GM12874 (cell line): ENCODE data around the gene KCNAB1.

Experiments
- CTCF ChIP-seq: IDR thresholded peaks from 2 replicates; pipeline ENCODE4 v1.5.1; 2011; ENCODE audit warnings: low read depth, mild to moderate bottlenecking, control low read depth, low read length, moderate library complexity; ENCODE audit not compliant: insufficient read depth

Gene KCNAB1

DNA sequence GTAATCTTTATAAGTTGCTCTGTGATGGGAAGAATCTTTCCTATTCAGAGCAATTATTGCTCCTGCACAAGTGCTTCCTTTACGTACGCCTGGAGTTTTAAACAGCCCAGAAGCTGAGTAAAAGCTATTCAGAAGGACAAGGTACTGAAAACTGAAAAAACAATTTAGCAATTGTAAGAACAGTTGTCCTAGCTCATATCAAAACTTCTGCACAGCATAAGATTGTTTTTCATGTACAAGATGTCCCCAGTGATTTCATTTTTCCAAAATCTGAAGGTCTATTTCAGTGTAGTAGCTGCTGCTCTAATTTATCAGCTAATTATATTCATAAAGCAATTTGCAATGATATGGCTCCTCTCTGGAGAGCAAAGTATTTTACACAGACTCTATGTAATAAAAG lies 23.7 kb downstream of the KCNAB1 start:
- TF ChIP-seq CTCF, result no peak

DNA sequence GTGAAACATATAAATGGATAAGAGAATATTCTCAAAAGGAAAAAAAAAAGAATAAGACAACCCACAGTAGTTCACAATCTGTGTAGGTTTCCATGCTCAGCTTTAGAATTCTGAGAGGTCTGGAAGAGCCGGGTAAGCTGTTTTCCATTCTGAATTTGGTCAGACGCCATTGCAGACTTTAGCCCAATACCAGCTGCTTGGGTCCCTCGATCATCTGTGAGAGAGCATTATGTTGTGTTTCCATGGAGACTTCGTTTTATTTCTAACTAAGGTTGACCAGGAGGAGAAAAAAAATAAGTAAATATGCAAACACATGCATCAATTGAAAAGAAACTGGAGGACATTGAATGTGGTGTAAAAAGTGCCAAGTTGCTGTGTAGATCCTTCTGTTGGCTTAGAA lies 25.5 kb downstream of the KCNAB1 start:
- TF ChIP-seq CTCF, result no peak

GRCh38 chr3:156148345-156148945 lies 28.1 kb downstream of the KCNAB1 start:
- no peak for TF ChIP-seq CTCF

GRCh38 chr3:156148946-156149381 lies 28.6 kb downstream of the KCNAB1 start:
- no peak for TF ChIP-seq CTCF

GRCh38 chr3:156149876-156150275 lies 29.5 kb downstream of the KCNAB1 start:
- TF ChIP-seq CTCF, result no peak

DNA sequence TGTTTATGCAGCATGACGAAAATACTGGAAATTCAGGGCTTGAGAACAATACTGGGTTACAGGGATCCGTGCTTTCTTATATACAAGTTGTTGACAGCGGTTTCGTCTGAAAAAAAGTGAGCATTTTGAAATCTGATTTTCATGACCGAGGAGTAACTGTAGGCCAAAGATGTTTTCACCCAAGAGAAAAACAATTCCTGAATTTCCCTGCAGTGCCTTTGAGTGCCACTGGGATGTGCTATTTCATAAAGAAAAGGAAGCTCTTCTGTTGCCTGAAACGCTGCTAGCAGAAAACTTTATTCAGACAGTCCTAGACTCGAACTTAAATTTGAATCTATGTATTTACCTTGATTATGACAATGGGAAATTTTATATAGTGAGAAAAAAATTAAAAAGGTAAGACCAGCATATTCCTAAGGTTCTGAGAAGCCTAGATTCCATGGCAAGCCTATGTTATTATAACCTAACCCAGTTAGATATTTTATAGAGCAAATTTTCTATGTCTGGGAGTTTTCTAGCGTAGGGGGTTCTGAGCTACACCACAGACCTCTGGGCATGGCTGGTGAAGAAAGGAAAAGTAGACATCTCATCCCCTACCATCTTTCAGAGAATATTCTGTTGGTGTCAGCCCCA lies 30.2 kb downstream of the KCNAB1 start:
- TF ChIP-seq CTCF, result peak; percentile 72

GRCh38 chr3:156151824-156152428 lies 31.5 kb downstream of the KCNAB1 start:
- TF ChIP-seq CTCF, result peak; percentile 79
